HepG2 (cell line): ENCODE data around the gene ACTL6A. TPM values are rescaled to one million over a fixed set of nuclear protein-coding genes. Genes with fewer than 3 reads are reported as not detected.

Experiments
- ASH2L ChIP-seq: fragments of 300-600, 200-600 bp; sonication (generic); IDR thresholded peaks from 2 replicates; pipeline ENCODE4 v1.7.0; 2017; ENCODE audit warnings: low read depth, mild to moderate bottlenecking, moderate library complexity, mixed read lengths, low read length; ENCODE audit not compliant: insufficient read length
- FOXK2 ChIP-seq: fragments of 450-650 bp; IDR thresholded peaks from 2 replicates; pipeline ENCODE4 v1.6.1; 2016
- FOXM1 ChIP-seq: sonication (generic); formaldehyde crosslinking; IDR thresholded peaks from 2 replicates; pipeline ENCODE4 v1.5.0; 2020; ENCODE audit warnings: missing genetic modification reagents
- GABPB1 ChIP-seq: IDR thresholded peaks from 2 replicates; pipeline ENCODE4 v1.6.1; 2016; ENCODE audit warnings: mild to moderate bottlenecking, missing genetic modification reagents, moderate library complexity, missing compliant biosample characterization
- GLI4 ChIP-seq: sonication (generic); formaldehyde crosslinking; IDR thresholded peaks from 2 replicates; pipeline ENCODE4 v1.5.1; 2020; ENCODE audit warnings: missing genetic modification reagents, mild to moderate bottlenecking, moderate library complexity, borderline replicate concordance
- HNF4G ChIP-seq, 2 experiments: sonication (generic) in 1 of 2; formaldehyde crosslinking in 1 of 2; IDR thresholded peaks; 2 replicates each; pipeline versions ENCODE4 v1.4.0 to v1.6.1; 2011 to 2020; ENCODE audit warnings: borderline replicate concordance in 2 of 2, low read depth in 2 of 2, mild to moderate bottlenecking in 2 of 2, low read length in 1 of 2, missing genetic modification reagents in 1 of 2, moderate library complexity in 1 of 2
- NFE2L1 ChIP-seq: sonication (generic); formaldehyde crosslinking; IDR thresholded peaks from 2 replicates; pipeline ENCODE4 v1.4.0; 2020; ENCODE audit warnings: missing genetic modification reagents, mild to moderate bottlenecking, borderline replicate concordance
- TAF1 ChIP-seq: sonication (generic); formaldehyde crosslinking; IDR thresholded peaks from 2 replicates; pipeline ENCODE4 v1.4.0; 2020; ENCODE audit warnings: missing genetic modification reagents
- TCF12 ChIP-seq, 2 experiments: fragments of 450-650 bp in 1 of 2; sonication (generic) in 1 of 2; formaldehyde crosslinking in 1 of 2; IDR thresholded peaks; 2 replicates each; pipeline versions ENCODE4 v1.6.1 to v1.8.0; 2017 to 2022; ENCODE audit warnings: antibody characterized with exemption in 1 of 2, mild to moderate bottlenecking in 1 of 2, missing genetic modification reagents in 1 of 2, moderate library complexity in 1 of 2
- U2AF1 ChIP-seq: fragments of 200-400 bp; formaldehyde crosslinking; optimal IDR thresholded peaks from 2 replicates; pipeline ENCODE3; 2017; ENCODE audit warnings: mild to moderate bottlenecking, low read depth, low read length
- ZFP41 ChIP-seq: sonication (generic); formaldehyde crosslinking; IDR thresholded peaks from 2 replicates; pipeline ENCODE4 v1.4.0; 2020; ENCODE audit warnings: mild to moderate bottlenecking, missing genetic modification reagents, borderline replicate concordance
- ZNF30 ChIP-seq: sonication (generic); formaldehyde crosslinking; IDR thresholded peaks from 2 replicates; pipeline ENCODE4 v1.5.0; 2020; ENCODE audit warnings: mild to moderate bottlenecking, missing genetic modification reagents
- polyA plus RNA-seq, 8 experiments: library from polyadenylated mRNA; depleted of rRNA in 3 of 8; stranded (reverse) in 7 of 8; unstranded in 1 of 8; fragments of >200 nt; fragmentation: Illumina TruSeq in 4 of 8; extraction: Trizol in 4 of 8; gene quantifications; 2 replicates each; pipeline versions ENCODE4 v1.2.1 to v1.2.3, GENCODE V29; 2011 to 2016; ENCODE audit warnings: low read depth in 4 of 8, missing spikeins in 1 of 8, mixed read lengths in 1 of 8; ENCODE audit not compliant: insufficient read depth in 1 of 8
- total RNA-seq, 5 experiments: library from RNA; depleted of rRNA; stranded (reverse); fragments of >200 nt; fragmentation: Illumina TruSeq; extraction: Trizol; gene quantifications; 2 replicates each; pipeline ENCODE4 v1.2.3, GENCODE V29; 2016; ENCODE audit warnings: low read depth in 1 of 5
- TF ChIP-seq, protein P1 (sequence below): sonication (generic); formaldehyde crosslinking; IDR thresholded peaks from 2 replicates; pipeline ENCODE4 v1.5.1; 2020; ENCODE audit warnings: mild to moderate bottlenecking, missing genetic modification reagents, moderate library complexity
- TF ChIP-seq, protein P2 (sequence below): sonication (generic); formaldehyde crosslinking; IDR thresholded peaks from 2 replicates; pipeline ENCODE4 v1.5.0; 2020; ENCODE audit warnings: mild to moderate bottlenecking, missing genetic modification reagents
- TF ChIP-seq, protein P3 (sequence below): sonication (generic); formaldehyde crosslinking; IDR thresholded peaks from 2 replicates; pipeline ENCODE4 v1.8.0; 2022; ENCODE audit warnings: missing genetic modification reagents, low read depth, mild to moderate bottlenecking, borderline replicate concordance
- TF ChIP-seq, protein P4 (sequence below): sonication (generic); formaldehyde crosslinking; IDR thresholded peaks from 2 replicates; pipeline ENCODE4 v1.4.0; 2020; ENCODE audit warnings: missing genetic modification reagents
- TF ChIP-seq, protein P5 (sequence below): sonication (generic); formaldehyde crosslinking; conservative IDR thresholded peaks from 2 replicates; pipeline ENCODE4 v1.5.0; 2020; ENCODE audit warnings: missing genetic modification reagents
- TF ChIP-seq, protein P6 (sequence below): IDR thresholded peaks from 2 replicates; pipeline ENCODE4 v1.6.1; 2012; ENCODE audit warnings: low read depth, low read length, improper control_type of control experiment

The ACTL6A gene
- total and polyA plus RNA-seq, 2 of the 13 experiments (the other 11 are each of a cell fraction or from before 2014, with no cell fraction given) = 58.1 to 84.1 TPM

DNA sequence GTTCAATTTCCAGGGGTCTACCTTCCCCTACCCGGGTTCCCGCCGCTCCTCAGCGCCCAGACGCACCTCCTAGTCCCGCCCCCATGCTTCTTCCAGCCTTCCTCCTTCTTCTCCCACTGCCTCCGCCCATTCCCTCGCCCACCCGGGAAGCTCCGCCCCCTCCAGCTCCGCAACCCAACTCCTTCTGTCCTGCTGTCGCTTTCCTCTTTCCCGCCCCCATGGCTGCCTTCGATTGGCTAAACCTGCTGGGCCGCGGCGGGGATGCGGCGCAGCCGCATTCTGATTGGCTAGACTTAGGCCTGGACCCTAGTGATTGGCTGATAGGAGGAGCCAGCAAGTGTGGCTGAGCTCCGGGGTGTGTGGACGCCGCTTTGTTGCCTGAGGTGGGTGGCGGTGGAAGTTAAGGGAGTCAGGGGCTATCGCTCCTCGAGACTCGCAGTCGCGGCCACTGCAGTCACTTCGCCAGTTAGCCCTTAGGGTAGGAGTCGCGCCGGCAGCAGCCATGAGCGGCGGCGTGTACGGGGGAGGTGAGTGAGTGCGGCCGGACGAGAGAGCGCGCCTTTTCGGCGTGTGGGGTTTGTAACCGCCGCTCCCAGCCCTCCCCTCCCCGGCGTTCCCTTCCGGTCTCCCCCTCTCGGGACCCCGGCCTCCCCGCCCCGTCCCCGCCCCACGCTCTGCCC lies at the start of gene ACTL6A (continued):
- TF ChIP-seq, protein P1, sequence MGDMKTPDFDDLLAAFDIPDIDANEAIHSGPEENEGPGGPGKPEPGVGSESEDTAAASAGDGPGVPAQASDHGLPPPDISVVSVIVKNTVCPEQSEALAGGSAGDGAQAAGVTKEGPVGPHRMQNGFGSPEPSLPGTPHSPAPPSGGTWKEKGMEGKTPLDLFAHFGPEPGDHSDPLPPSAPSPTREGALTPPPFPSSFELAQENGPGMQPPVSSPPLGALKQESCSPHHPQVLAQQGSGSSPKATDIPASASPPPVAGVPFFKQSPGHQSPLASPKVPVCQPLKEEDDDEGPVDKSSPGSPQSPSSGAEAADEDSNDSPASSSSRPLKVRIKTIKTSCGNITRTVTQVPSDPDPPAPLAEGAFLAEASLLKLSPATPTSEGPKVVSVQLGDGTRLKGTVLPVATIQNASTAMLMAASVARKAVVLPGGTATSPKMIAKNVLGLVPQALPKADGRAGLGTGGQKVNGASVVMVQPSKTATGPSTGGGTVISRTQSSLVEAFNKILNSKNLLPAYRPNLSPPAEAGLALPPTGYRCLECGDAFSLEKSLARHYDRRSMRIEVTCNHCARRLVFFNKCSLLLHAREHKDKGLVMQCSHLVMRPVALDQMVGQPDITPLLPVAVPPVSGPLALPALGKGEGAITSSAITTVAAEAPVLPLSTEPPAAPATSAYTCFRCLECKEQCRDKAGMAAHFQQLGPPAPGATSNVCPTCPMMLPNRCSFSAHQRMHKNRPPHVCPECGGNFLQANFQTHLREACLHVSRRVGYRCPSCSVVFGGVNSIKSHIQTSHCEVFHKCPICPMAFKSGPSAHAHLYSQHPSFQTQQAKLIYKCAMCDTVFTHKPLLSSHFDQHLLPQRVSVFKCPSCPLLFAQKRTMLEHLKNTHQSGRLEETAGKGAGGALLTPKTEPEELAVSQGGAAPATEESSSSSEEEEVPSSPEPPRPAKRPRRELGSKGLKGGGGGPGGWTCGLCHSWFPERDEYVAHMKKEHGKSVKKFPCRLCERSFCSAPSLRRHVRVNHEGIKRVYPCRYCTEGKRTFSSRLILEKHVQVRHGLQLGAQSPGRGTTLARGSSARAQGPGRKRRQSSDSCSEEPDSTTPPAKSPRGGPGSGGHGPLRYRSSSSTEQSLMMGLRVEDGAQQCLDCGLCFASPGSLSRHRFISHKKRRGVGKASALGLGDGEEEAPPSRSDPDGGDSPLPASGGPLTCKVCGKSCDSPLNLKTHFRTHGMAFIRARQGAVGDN (CRISPR knock-in tag) = peak; percentile 78
- no peak for TF ChIP-seq ZFP41 (CRISPR knock-in tag)
- no peak for TF ChIP-seq FOXK2
- TF ChIP-seq, protein P2, sequence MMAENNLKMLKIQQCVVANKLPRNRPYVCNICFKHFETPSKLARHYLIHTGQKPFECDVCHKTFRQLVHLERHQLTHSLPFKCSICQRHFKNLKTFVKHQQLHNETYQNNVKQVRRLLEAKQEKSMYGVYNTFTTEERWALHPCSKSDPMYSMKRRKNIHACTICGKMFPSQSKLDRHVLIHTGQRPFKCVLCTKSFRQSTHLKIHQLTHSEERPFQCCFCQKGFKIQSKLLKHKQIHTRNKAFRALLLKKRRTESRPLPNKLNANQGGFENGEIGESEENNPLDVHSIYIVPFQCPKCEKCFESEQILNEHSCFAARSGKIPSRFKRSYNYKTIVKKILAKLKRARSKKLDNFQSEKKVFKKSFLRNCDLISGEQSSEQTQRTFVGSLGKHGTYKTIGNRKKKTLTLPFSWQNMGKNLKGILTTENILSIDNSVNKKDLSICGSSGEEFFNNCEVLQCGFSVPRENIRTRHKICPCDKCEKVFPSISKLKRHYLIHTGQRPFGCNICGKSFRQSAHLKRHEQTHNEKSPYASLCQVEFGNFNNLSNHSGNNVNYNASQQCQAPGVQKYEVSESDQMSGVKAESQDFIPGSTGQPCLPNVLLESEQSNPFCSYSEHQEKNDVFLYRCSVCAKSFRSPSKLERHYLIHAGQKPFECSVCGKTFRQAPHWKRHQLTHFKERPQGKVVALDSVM (CRISPR knock-in tag) = no peak
- no peak for TF ChIP-seq FOXM1 (CRISPR knock-in tag)
- TF ChIP-seq, protein P3, sequence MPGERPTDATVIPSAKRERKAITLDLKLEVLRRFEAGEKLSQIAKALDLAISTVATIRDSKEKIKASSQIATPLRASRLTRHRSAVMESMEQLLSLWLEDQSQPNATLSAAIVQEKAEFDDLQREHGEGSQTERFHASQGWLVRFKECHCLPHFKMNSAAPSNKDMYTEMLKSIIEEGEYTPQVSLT (CRISPR knock-in tag) = no peak
- no peak for TF ChIP-seq HNF4G (IDR thresholded peaks at IDR 0.05; ENCODE audit: borderline replicate concordance, low read depth, low read length)
- TF ChIP-seq HNF4G (CRISPR knock-in tag; IDR thresholded peaks at IDR 0.05; ENCODE audit: borderline replicate concordance, low read depth) = no peak
- no peak for TF ChIP-seq U2AF1
- TF ChIP-seq ASH2L = peak; percentile 90
- peak; percentile 91 for TF ChIP-seq GABPB1 (CRISPR knock-in tag)
- TF ChIP-seq TCF12 (IDR thresholded peaks at IDR 0.05) = no peak
- TF ChIP-seq TCF12 (CRISPR knock-in tag; IDR thresholded peaks at IDR 0.05) = no peak
- TF ChIP-seq TAF1 (CRISPR knock-in tag) = peak; percentile 93
- TF ChIP-seq, protein P4, sequence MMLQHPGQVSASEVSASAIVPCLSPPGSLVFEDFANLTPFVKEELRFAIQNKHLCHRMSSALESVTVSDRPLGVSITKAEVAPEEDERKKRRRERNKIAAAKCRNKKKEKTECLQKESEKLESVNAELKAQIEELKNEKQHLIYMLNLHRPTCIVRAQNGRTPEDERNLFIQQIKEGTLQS (CRISPR knock-in tag) = no peak
- TF ChIP-seq, protein P5, sequence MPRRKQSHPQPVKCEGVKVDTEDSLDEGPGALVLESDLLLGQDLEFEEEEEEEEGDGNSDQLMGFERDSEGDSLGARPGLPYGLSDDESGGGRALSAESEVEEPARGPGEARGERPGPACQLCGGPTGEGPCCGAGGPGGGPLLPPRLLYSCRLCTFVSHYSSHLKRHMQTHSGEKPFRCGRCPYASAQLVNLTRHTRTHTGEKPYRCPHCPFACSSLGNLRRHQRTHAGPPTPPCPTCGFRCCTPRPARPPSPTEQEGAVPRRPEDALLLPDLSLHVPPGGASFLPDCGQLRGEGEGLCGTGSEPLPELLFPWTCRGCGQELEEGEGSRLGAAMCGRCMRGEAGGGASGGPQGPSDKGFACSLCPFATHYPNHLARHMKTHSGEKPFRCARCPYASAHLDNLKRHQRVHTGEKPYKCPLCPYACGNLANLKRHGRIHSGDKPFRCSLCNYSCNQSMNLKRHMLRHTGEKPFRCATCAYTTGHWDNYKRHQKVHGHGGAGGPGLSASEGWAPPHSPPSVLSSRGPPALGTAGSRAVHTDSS (CRISPR knock-in tag) = no peak
- TF ChIP-seq, protein P6, sequence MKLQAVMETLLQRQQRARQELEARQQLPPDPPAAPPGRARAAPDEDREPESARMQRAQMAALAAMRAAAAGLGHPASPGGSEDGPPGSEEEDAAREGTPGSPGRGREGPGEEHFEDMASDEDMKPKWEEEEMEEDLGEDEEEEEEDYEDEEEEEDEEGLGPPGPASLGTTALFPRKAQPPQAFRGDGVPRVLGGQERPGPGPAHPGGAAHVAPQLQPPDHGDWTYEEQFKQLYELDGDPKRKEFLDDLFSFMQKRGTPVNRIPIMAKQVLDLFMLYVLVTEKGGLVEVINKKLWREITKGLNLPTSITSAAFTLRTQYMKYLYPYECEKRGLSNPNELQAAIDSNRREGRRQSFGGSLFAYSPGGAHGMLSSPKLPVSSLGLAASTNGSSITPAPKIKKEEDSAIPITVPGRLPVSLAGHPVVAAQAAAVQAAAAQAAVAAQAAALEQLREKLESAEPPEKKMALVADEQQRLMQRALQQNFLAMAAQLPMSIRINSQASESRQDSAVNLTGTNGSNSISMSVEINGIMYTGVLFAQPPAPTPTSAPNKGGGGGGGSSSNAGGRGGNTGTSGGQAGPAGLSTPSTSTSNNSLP = no peak
- no peak for TF ChIP-seq ZNF30
- TF ChIP-seq NFE2L1 (CRISPR knock-in tag) = no peak
- no peak for TF ChIP-seq GLI4 (CRISPR knock-in tag)
